Right renal pelvis (tissue), 4 donors: Measurements from ENCODE around the gene ATF2. TPM values are rescaled to one million over a fixed set of nuclear protein-coding genes. Genes with fewer than 3 reads are reported as not detected.

Experiments
- DNase-seq, 4 donors: peaks; one replicate each; pipeline ENCODE4 v3.0.0-alpha.2; 2013; ENCODE audit warnings: low read depth in 4 of 4, low spot score in 3 of 4, missing footprints in 1 of 4
- polyA plus RNA-seq, 4 donors: library from polyadenylated mRNA; unstranded; fragments of 120-200 nt; gene quantifications; one replicate each; pipeline ENCODE4 v1.2.1, GENCODE V29; 2013; ENCODE audit not compliant: insufficient read length in 4 of 4

ATF2 gene
- polyA plus RNA-seq, 4 donors: 54.6 to 71.0 (median 67.4) TPM

DNA sequence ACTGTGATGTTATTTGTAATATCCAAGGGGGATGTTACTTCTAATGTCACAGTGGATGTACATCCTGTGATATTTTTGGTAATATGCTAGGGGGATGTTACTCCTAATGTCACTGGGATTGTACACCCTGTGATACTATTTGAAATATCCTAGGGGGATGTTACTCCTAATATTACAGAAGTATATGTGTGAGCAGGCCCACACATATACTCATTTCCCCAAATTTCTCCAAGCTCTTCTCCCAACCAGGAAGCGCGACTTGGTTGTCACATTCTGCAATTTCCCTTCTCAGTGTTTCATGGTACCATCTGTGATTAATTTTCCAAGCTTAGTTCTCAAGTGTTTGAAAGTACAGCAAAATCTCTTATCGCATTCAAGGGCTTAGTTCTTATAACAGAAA, 133.3 kb downstream of the ATF2 start:
- DNase-seq: no peak

DNA sequence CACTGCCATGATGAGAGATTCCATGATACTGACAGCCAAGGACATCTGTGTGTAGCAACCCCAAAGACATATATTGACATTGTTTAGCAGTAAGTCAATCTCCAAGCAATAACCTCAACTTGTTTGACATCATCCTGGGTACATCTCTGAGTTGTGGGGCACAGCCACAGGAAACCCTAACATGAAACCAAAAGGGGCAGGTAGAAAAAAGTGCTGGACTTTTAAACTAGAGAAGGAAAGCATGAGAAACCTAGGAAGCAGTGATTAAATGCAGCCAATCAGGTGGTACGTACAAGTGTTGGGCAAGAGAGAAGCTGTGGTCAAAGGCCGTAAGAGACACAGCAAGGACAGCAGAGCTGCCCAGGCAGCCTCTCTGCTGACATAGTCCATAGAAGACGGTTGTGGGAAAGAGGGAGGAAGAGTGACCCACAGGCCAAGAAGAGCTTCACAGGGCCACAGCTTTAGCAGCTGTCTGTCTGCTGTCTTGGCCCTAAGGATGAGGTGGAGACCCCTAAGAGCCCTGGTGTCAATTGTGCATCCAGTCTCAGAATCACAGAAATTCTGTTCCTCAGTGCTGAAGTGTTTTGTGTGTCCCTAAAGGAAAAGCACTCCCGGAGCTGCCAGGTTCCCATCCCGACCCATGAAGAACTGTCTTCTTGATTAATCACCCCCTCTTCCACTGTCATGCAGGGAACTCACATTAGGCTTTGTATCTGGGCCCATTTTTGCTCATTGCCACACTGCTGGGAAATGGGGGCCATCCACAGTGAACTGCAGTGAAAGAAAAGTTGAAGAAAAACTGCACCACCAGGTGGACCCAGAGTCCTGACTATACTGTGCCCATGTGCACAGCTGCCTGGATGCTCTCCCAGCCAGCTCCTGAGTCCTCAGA, 137.4 kb downstream of the ATF2 start:
- DNase-seq: peak in 1 of 4 donors; percentile 28

DNA sequence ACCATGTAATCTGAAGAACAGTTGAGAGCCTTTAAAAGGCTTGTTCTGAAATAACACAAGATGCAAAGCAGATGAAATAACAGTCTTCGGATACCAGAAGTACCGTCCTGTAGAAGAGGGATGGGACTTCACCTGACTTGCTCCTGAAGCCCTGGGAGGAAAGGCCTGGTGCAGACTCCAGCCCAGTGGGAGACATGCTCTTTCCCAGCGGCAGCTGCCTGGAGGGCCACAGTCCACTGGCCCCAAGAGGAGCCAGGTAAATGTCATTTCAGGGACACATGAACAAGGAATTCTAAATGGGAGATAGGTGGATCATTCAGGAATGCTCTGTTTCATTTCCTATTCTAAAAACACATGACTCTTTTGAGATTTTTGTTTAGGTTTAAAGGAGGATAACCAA, 140.2 kb downstream of the ATF2 start:
- DNase-seq: no peak

DNA sequence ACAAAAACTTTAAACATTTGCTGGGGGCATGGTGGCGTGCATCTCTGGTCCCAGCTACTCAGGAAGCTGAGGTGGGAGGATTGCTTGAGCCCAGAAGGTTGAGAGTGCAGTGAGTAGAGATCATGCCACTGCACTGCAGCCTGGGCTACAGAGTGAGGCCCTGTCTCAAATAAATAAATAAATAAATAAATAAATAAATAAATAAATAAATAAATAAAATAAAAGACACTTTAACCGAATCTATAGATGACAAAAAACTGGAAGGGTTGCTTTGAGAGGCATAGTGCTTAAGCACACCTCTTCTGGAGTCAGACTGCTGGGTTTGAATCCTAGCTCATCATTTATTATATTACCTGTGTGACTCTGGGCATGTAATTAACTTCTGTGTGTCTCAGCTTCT, 141.6 kb downstream of the ATF2 start:
- no peak for DNase-seq

DNA sequence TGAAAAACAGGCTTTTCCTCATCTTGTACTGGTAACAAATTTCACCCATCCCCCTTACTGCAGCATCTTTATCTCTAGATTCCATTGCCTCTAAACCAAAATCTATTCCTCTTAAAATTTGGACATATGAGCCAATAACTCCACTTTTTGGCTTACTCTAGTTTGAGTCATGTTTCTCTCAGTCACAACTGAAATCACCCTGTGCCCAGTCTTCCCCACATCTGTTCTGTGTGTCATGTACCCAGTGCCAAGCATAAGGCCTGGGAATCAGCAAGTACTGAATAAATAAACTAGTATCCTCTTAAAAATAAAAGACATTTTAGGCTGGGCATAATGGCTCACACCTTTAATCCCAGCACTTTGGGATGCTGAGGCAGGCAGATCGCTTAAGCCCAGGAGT, 142.1 kb downstream of the ATF2 start:
- DNase-seq: no peak

DNA sequence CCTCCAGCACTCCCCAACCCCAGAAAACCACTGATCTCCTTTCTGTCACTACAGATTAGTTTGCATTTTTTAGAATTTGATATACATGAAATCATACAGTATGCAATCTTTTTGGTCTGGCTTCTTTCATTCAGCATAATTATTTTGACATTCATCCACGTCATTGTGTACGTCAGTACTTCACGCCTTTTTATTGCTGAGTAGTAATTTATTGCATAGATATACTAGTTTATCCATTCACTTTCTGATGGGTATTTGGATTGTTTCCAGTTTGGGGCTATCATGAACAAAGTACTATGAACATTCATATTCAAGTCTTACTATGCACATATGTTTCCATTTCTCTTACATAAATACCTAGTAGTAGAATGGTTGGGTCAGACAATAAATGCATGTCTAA, 142.8 kb downstream of the ATF2 start:
- no peak for DNase-seq

DNA sequence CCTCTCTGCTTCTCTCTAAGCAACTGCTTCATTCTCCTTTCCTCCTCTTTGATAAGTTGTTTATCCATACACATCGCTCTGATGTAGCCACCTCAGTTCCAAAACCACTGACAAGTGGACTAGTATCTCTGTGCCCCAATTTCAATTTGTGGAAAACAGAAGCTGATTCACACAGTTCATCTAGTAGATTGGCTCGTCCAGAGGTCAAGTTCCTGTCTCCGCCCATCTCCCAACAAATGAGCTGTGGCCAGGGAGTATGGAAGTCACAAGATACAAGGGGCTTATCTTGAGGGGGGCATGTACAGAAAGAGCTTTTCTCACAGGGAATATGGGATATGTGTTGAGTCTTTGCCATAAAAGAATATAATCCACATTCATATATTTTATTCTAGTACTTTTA, 145.1 kb downstream of the ATF2 start:
- no peak for DNase-seq

Other genes starting within 250 kb of the ATF2 start
- 10 to 100 TPM; 24.7 to 28.8 (median 25.3) TPM for gene CHN1, start 162.8 kb downstream of the ATF2 start, polyA plus RNA-seq
- gene ATP5MC3, start 13.5 kb upstream of the ATF2 start, polyA plus RNA-seq: 100 to 1,000 TPM; 317 to 391 (median 367) TPM